Esophagus squamous epithelium (tissue), 5 donors: Measurements from ENCODE around the gene NFATC3. TPM values are rescaled to one million over a fixed set of nuclear protein-coding genes. Genes with fewer than 3 reads are reported as not detected.

Experiments used
- DNase-seq: peaks from one replicate; lab custom pipeline; 2025; lab: John Stamatoyannopoulos, UW
- H3K27ac ChIP-seq, 4 donors: fragments of 200-600 bp; sonication (generic); one replicate each; pipeline ENCODE4 v1.5.1; 2016 to 2019; ENCODE audit warnings: mild to moderate bottlenecking in 1 of 4
- H3K27me3 ChIP-seq, 4 donors: fragments of 200-600 bp; sonication (generic); 1 replicate in 3 of 4; 2 replicates in 1 of 4; pipeline versions ENCODE4 v1.5.1 to v1.6.0; 2017 to 2021; ENCODE audit warnings: antibody characterized with exemption in 1 of 4
- H3K36me3 ChIP-seq, 3 donors: fragments of 200-600 bp; sonication (generic); one replicate each; pipeline ENCODE4 v1.5.1; 2016 to 2019
- H3K4me1 ChIP-seq, 3 donors: fragments of 200-600 bp; sonication (generic); one replicate each; pipeline ENCODE4 v1.5.1; 2017 to 2019
- H3K4me3 ChIP-seq, 4 donors: fragments of 200-600 bp; sonication (generic); 1 replicate in 3 of 4; 2 replicates in 1 of 4; pipeline ENCODE4 v1.5.1; 2016 to 2019; ENCODE audit warnings: mild to moderate bottlenecking in 2 of 4, moderate library complexity in 1 of 4
- H3K9me3 ChIP-seq, 3 donors: fragments of 200-600 bp; sonication (generic); one replicate each; pipeline ENCODE4 v1.5.1; 2016 to 2019
- POLR2A ChIP-seq, 4 donors: fragments of 450-650 bp; IDR thresholded peaks; one replicate each; pipeline ENCODE4 v1.6.1; 2017; ENCODE audit warnings: antibody characterized with exemption in 4 of 4, mild to moderate bottlenecking in 4 of 4, moderate library complexity in 3 of 4
- WGBS, 2 donors: methylation state at CpG; one replicate each; pipeline ENCODE4 v1.1.5; 2018; 5-methylcytosine and 5-hydroxymethylcytosine counted together
- intact Hi-C: fragments of 100-400 bp; cut with DNase I; formaldehyde crosslinking; loops from one replicate; pipeline ENCODE4 v1.15.0; 2022
- total RNA-seq, 4 donors: library from RNA; depleted of rRNA; stranded (reverse); fragments of >200 nt; gene quantifications; one replicate each; pipeline ENCODE4 v1.1.0, GENCODE V29; 2016
- TF ChIP-seq, protein P1 (sequence below), 6 experiments: fragments of 450-650 bp in 4 of 6; fragments of 200-600 bp in 2 of 6; sonication (generic) in 2 of 6; IDR thresholded peaks; one replicate each; pipeline ENCODE4 v1.5.1; 2016 to 2019; ENCODE audit warnings: antibody characterized with exemption in 6 of 6, mild to moderate bottlenecking in 4 of 6, moderate library complexity in 4 of 6
- donor health status: DM: yes; HTN: yes; CAD: no.

NFATC3 gene
- total RNA-seq, 4 donors from 2014 or later = 18.6 to 30.9 (median 20.5) TPM

- DNase-seq = no peak
- WGBS, 2 donors = 90 to 92% methylated on average over 1 of the region's 1 CpG
- Histone ChIP-seq H3K4me1 (no peaks in the 10 kb centered on the region), H3K27ac (no peak overlapping the region), H3K9me3 (no peaks in the 10 kb centered on the region), H3K36me3 (peaks cover 0 to 9% (median 0%) of the 10 kb centered on the region in 3 donors), H3K27me3 (no peaks in the 10 kb centered on the region), H3K4me3 (no peak overlapping the region)
- intact Hi-C loops = no loop called here
- TF ChIP-seq, protein P1, sequence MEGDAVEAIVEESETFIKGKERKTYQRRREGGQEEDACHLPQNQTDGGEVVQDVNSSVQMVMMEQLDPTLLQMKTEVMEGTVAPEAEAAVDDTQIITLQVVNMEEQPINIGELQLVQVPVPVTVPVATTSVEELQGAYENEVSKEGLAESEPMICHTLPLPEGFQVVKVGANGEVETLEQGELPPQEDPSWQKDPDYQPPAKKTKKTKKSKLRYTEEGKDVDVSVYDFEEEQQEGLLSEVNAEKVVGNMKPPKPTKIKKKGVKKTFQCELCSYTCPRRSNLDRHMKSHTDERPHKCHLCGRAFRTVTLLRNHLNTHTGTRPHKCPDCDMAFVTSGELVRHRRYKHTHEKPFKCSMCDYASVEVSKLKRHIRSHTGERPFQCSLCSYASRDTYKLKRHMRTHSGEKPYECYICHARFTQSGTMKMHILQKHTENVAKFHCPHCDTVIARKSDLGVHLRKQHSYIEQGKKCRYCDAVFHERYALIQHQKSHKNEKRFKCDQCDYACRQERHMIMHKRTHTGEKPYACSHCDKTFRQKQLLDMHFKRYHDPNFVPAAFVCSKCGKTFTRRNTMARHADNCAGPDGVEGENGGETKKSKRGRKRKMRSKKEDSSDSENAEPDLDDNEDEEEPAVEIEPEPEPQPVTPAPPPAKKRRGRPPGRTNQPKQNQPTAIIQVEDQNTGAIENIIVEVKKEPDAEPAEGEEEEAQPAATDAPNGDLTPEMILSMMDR (IDR thresholded peaks at IDR 0.05) = no peak
- TF ChIP-seq POLR2A (IDR thresholded peaks at IDR 0.05) = no peak
Measured at GRCh38 chr16:68215302-68215701, 130.1 kb downstream of the NFATC3 start.

GRCh38 chr16:68216240-68216639 lies 131.1 kb downstream of the NFATC3 start:
- Histone ChIP-seq H3K36me3 (peaks cover 0 to 11% (median 0%) of the 10 kb centered on the region in 3 donors), H3K27ac (no peak overlapping the region), H3K27me3 (no peaks in the 10 kb centered on the region), H3K9me3 (no peaks in the 10 kb centered on the region), H3K4me1 (no peaks in the 10 kb centered on the region), H3K4me3 (no peak overlapping the region)
- TF ChIP-seq, protein P1 (IDR thresholded peaks at IDR 0.05) = no peak
- TF ChIP-seq POLR2A (IDR thresholded peaks at IDR 0.05) = no peak
- WGBS, 2 donors = 84 to 90% methylated on average over 3 of the region's 3 CpGs
- intact Hi-C loops = no loop called here
- no peak for DNase-seq

DNA sequence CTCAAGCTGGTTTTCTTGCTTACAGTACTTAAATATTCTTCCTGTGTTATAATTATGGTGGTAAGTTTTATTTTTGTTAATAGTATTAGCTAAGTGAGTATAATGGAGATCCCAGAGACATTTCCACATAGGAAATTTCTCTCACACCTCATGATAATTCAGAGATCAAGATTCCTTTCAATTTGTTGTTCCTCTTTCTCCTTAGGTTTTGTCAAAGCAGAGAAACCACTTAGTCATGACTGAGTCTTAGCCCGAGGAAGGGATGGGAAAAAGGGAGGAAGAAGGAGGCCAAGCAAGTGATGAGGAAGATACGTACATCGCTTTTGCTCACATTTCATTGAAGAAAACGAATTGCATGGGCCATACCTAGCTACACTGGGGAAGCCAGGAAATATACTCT lies 132.3 kb downstream of the NFATC3 start:
- Histone ChIP-seq H3K36me3 (peaks cover 0 to 19% (median 0%) of the 10 kb centered on the region in 3 donors), H3K27me3 (no peaks in the 10 kb centered on the region), H3K9me3 (no peaks in the 10 kb centered on the region), H3K27ac (no peak overlapping the region), H3K4me3 (no peak overlapping the region), H3K4me1 (no peaks in the 10 kb centered on the region)
- no peak for DNase-seq
- WGBS, 2 donors = 78 to 82% methylated on average over 4 of the region's 4 CpGs
- TF ChIP-seq, protein P1 (IDR thresholded peaks at IDR 0.05) = no peak
- TF ChIP-seq POLR2A (IDR thresholded peaks at IDR 0.05) = no peak
- intact Hi-C loops = no loop called here

DNA sequence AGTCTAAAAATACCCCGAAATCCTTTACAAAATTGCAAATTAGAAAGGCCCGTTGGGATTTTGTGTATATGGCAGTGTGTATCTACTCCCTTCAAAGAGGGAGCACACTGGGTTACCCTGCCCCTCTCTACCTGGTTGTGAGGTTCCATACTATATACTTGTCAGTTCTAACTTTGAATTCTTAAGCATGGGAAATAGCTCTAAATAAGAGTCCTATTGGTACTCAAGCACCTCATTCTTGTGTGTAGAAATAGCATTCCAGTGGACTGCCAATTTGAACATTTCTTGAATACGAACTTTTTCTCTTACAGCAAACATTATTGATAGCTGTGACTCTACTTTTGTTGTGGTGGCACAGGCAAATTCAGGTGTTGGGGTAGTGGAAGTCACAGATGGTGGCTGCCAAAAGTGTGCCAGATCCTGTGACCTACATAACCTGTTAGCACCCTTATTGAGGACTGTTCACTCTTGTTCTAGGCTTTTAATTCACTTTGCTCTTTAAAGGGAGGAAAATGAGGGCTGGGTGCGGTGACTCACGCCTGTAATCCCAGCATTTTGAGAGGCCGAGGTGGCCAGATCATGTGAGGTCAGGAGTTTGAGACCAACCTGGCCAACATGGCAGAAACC lies 134.7 kb downstream of the NFATC3 start:
- Histone ChIP-seq H3K27me3 (no peaks in the 10 kb centered on the region), H3K27ac (no peak overlapping the region), H3K9me3 (no peaks in the 10 kb centered on the region), H3K36me3 (peaks cover 0 to 19% (median 0%) of the 10 kb centered on the region in 3 donors), H3K4me3 (no peak overlapping the region), H3K4me1 (no peaks in the 10 kb centered on the region)
- WGBS, 2 donors = 87 to 94% methylated on average over 6 of the region's 6 CpGs
- TF ChIP-seq, protein P1 (IDR thresholded peaks at IDR 0.05) = no peak
- no peak for TF ChIP-seq POLR2A (IDR thresholded peaks at IDR 0.05)
- no peak for DNase-seq
- intact Hi-C loops = no loop called here

GRCh38 chr16:68223072-68223471 lies 137.9 kb downstream of the NFATC3 start:
- TF ChIP-seq, protein P1 (IDR thresholded peaks at IDR 0.05) = no peak
- peaks cover 0 to 34% (median 4%) of the 10 kb centered on the region in 3 donors for H3K36me3 ChIP-seq
- H3K27me3 ChIP-seq = no peaks in the 10 kb centered on the region
- WGBS, 2 donors = 43 to 69% methylated on average over 1 of the region's 1 CpG
- H3K4me1 ChIP-seq = peaks cover 0 to 8% (median 0%) of the 10 kb centered on the region in 3 donors
- no peaks in the 10 kb centered on the region for H3K9me3 ChIP-seq
- no peak for DNase-seq
- no peak overlapping the region for H3K27ac ChIP-seq
- intact Hi-C loops = no loop called here
- H3K4me3 ChIP-seq = no peak overlapping the region
